K562 (cell line): Measurements from ENCODE around the gene CLDN10. TPM values are rescaled to one million over a fixed set of nuclear protein-coding genes. Genes with fewer than 3 reads are reported as not detected.

Experiments
- ATAC-seq: fragments of 200-7000 bp; cut with Tn5 transposase; 3 replicates; pipeline ENCODE4 v1.9.1; 2020; ENCODE audit warnings: moderate library complexity
- BruUV-seq: library from RNA; stranded (reverse); fragments of 400-500 nt; replicated peaks from 2 replicates; lab custom pipeline; 2021; lab: Mats Ljungman, UMichigan
- CTCF ChIA-PET: fragments of 300-600 bp; formaldehyde crosslinking; extraction: SDS; loops from one replicate; lab custom pipeline; 2021; ENCODE audit warnings: low intra/inter-chr PET ratio; lab: Yijun Ruan, JAX
- POLR2A ChIA-PET: fragments of 300-600, 350-650 bp; sonication (Branson Sonifier 250); formaldehyde crosslinking; extraction: SDS; loops from one replicate; lab custom pipeline; 2021; ENCODE audit warnings: antibody characterized with exemption, inconsistent platforms; lab: Yijun Ruan, JAX
- DNase-seq, 4 experiments: peaks; one replicate each; pipeline versions ENCODE4 v3.0.0 to v3.0.0-alpha.2; 2011 to 2018; ENCODE audit warnings: low spot score in 3 of 4, mixed read lengths in 3 of 4; ENCODE audit errors: extremely low read depth in 1 of 4
- FAIRE-seq: peaks from 2 replicates; lab custom pipeline; 2011; peaks lifted over from hg19 to GRCh38; lab: Jason Lieb, UNC
- H2AFZ ChIP-seq: 2 replicates; pipeline ENCODE4 v1.6.0; 2011; ENCODE audit warnings: low read depth, low read length, control low read depth, inconsistent platforms
- H3K27ac ChIP-seq: fragments of 200-600 bp; 3 replicates; pipeline ENCODE4 v1.8.0; 2011; ENCODE audit warnings: low read depth, mild to moderate bottlenecking, control low read depth, inconsistent platforms, low read length, moderate library complexity, mixed read lengths; ENCODE audit errors: extremely low read depth
- H3K27me3 ChIP-seq, 2 experiments: fragments of 300-600 bp in 1 of 2; 2 replicates in 1 of 2; 3 replicates in 1 of 2; pipeline versions ENCODE4 v1.6.0 to v1.8.0; 2011; ENCODE audit warnings: inconsistent platforms in 2 of 2, low read length in 2 of 2, mild to moderate bottlenecking in 1 of 2, mixed read lengths in 1 of 2, moderate library complexity in 1 of 2; ENCODE audit not compliant: control insufficient read depth in 2 of 2, insufficient read depth in 2 of 2
- H3K36me3 ChIP-seq: fragments of 300-600 bp; 3 replicates; pipeline ENCODE4 v1.8.0; 2011; ENCODE audit warnings: mild to moderate bottlenecking, low read length, inconsistent platforms; ENCODE audit not compliant: control insufficient read depth, insufficient read depth
- H3K4me1 ChIP-seq, 2 experiments: fragments of 200-600 bp in 1 of 2; replicated peaks in 1 of 2; 2 replicates in 1 of 2; 3 replicates in 1 of 2; pipeline versions ENCODE4 v1.5.1 to v1.8.0; 2011; ENCODE audit warnings: inconsistent platforms in 2 of 2, low read length in 2 of 2, mild to moderate bottlenecking in 1 of 2, mixed read lengths in 1 of 2, moderate library complexity in 1 of 2; ENCODE audit not compliant: control insufficient read depth in 2 of 2, insufficient read depth in 2 of 2
- H3K4me2 ChIP-seq: 2 replicates; pipeline ENCODE4 v1.6.1; 2011; ENCODE audit warnings: low read length, control low read depth, inconsistent platforms, mixed read lengths; ENCODE audit not compliant: insufficient read depth
- H3K4me3 ChIP-seq: fragments of 200-600 bp; sonication (generic), shearing (Covaris generic); 2 replicates; pipeline ENCODE4 v1.5.1; 2016; ENCODE audit warnings: control low read depth, inconsistent platforms
- H3K79me2 ChIP-seq: fragments of 200-600 bp; 3 replicates; pipeline ENCODE4 v1.8.0; 2011; ENCODE audit warnings: low read length, inconsistent platforms; ENCODE audit not compliant: control insufficient read depth, insufficient read depth
- H3K9ac ChIP-seq, 2 experiments: 2 replicates each; pipeline versions ENCODE4 v1.6.0 to v1.6.1; 2011; ENCODE audit warnings: low read depth in 2 of 2, low read length in 2 of 2, control low read depth in 1 of 2, inconsistent platforms in 1 of 2, mild to moderate bottlenecking in 1 of 2, mixed read lengths in 1 of 2; ENCODE audit not compliant: insufficient read depth in 1 of 2
- H3K9me1 ChIP-seq: one replicate; pipeline ENCODE4 v1.6.0; 2011; ENCODE audit warnings: inconsistent platforms, mild to moderate bottlenecking, low read length, moderate library complexity; ENCODE audit not compliant: control insufficient read depth, insufficient read depth
- H3K9me3 ChIP-seq: replicated peaks from 2 replicates; pipeline ENCODE4 v1.5.1; 2011; ENCODE audit warnings: low read depth, low read length, inconsistent platforms; ENCODE audit not compliant: control insufficient read depth, insufficient read depth
- H4K20me1 ChIP-seq: replicated peaks from 2 replicates; pipeline ENCODE4 v1.6.1; 2011; ENCODE audit warnings: low read length, inconsistent platforms, mixed read lengths; ENCODE audit not compliant: control insufficient read depth, insufficient read depth
- BCLAF1 ChIP-seq, 2 experiments: fragments of 450-650 bp in 1 of 2; IDR thresholded peaks; 2 replicates each; pipeline ENCODE4 v1.6.1; 2011 to 2017; ENCODE audit warnings: low read depth in 2 of 2, antibody characterized with exemption in 1 of 2, borderline replicate concordance in 1 of 2, low read length in 1 of 2, mild to moderate bottlenecking in 1 of 2, mixed read lengths in 1 of 2; ENCODE audit not compliant: control insufficient read depth in 1 of 2
- CBFB ChIP-seq: sonication (generic); formaldehyde crosslinking; IDR thresholded peaks from 2 replicates; pipeline ENCODE4 v1.4.0; 2020; ENCODE audit warnings: mild to moderate bottlenecking, missing genetic modification reagents
- CBX8 ChIP-seq: fragments of 200-600 bp; sonication (generic); IDR thresholded peaks from 2 replicates; pipeline ENCODE4 v1.6.1; 2012; ENCODE audit warnings: borderline replicate concordance, mixed run types, low read depth, mild to moderate bottlenecking, moderate library complexity, mixed read lengths, low read length, control low read depth, inconsistent platforms; ENCODE audit not compliant: poor library complexity, severe bottlenecking; ENCODE audit errors: extremely low read depth
- CC2D1A ChIP-seq: fragments of 450-650 bp; IDR thresholded peaks from 2 replicates; pipeline ENCODE4 v1.6.1; 2017; ENCODE audit warnings: mild to moderate bottlenecking
- CEBPB ChIP-seq: fragments of 450-650 bp; IDR thresholded peaks from 2 replicates; pipeline ENCODE4 v1.6.1; 2016; ENCODE audit warnings: missing genetic modification characterization, missing compliant biosample characterization
- ERF ChIP-seq: fragments of 450-650 bp; formaldehyde crosslinking; IDR thresholded peaks from 2 replicates; pipeline ENCODE4 v1.4.0; 2020; ENCODE audit warnings: mild to moderate bottlenecking, mixed read lengths
- FOXA3 ChIP-seq, 2 experiments: fragments of 450-650 bp in 1 of 2; sonication (generic) in 1 of 2; formaldehyde crosslinking; IDR thresholded peaks in 1 of 2; conservative IDR thresholded peaks in 1 of 2; 2 replicates each; pipeline versions ENCODE4 v1.4.0 to v1.8.0; 2020 to 2022; ENCODE audit warnings: mild to moderate bottlenecking in 2 of 2, missing genetic modification reagents in 1 of 2
- HES1 ChIP-seq: fragments of 450-650 bp; IDR thresholded peaks from 2 replicates; pipeline ENCODE4 v1.6.1; 2016; ENCODE audit warnings: low read depth, mild to moderate bottlenecking, moderate library complexity
- NR3C1 ChIP-seq: sonication (generic); formaldehyde crosslinking; IDR thresholded peaks from 2 replicates; pipeline ENCODE4 v1.8.1; 2022; ENCODE audit warnings: missing genetic modification reagents
- POLR2H ChIP-seq: IDR thresholded peaks from 2 replicates; pipeline ENCODE4 v1.6.1; 2016; ENCODE audit warnings: missing genetic modification characterization, low read depth, mild to moderate bottlenecking, control low read depth, missing compliant biosample characterization, moderate library complexity
- SMARCC2 ChIP-seq: fragments of 450-650 bp; IDR thresholded peaks from 2 replicates; pipeline ENCODE4 v1.6.1; 2017; ENCODE audit warnings: antibody characterized with exemption, moderate library complexity, mild to moderate bottlenecking, low read depth
- SRSF9 ChIP-seq: fragments of 200-400 bp; formaldehyde crosslinking; IDR thresholded peaks from 2 replicates; pipeline ENCODE4 v1.6.1; 2017; ENCODE audit warnings: low read depth, low read length, borderline replicate concordance
- TAF7 ChIP-seq: fragments of 450-650 bp; IDR thresholded peaks from 2 replicates; pipeline ENCODE4 v1.6.1; 2016; ENCODE audit warnings: missing genetic modification characterization, missing compliant biosample characterization
- THRAP3 ChIP-seq: fragments of 450-650 bp; IDR thresholded peaks from 2 replicates; pipeline ENCODE4 v1.6.1; 2016; ENCODE audit warnings: mild to moderate bottlenecking, inconsistent platforms, borderline replicate concordance
- ZNF224 ChIP-seq: sonication (generic); formaldehyde crosslinking; IDR thresholded peaks from 2 replicates; pipeline ENCODE4 v1.8.0; 2022; ENCODE audit warnings: mild to moderate bottlenecking, missing genetic modification reagents
- ZNF280A ChIP-seq: fragments of 450-650 bp; IDR thresholded peaks from 2 replicates; pipeline ENCODE4 v1.6.1; 2018; ENCODE audit warnings: mild to moderate bottlenecking, low read depth; ENCODE audit not compliant: partially characterized antibody
- ZNF316 ChIP-seq: fragments of 450-650 bp; IDR thresholded peaks from 2 replicates; pipeline ENCODE4 v1.6.1; 2016
- ZNF507 ChIP-seq: conservative IDR thresholded peaks from 2 replicates; pipeline ENCODE4 v1.6.1; 2017; ENCODE audit warnings: missing genetic modification characterization, missing compliant biosample characterization
- ZNF583 ChIP-seq: fragments of 250-450 bp; sonication (Bioruptor Pico); IDR thresholded peaks from 2 replicates; pipeline ENCODE4 v1.4.0; 2020
- WGBS: fragments of 100-300 bp; shearing (Covaris generic); methylation state at CpG from one replicate; pipeline ENCODE4 v1.1.6; 2016; ENCODE audit warnings: low coverage, mixed read lengths; ENCODE audit not compliant: insufficient coverage; ENCODE audit errors: missing lambda C conversion rate; 5-methylcytosine and 5-hydroxymethylcytosine counted together
- in situ Hi-C: fragments of 300-500 bp; cut with MboI; formaldehyde crosslinking; loops from 4 replicates; pipeline ENCODE4 v1.15.0; 2018; ENCODE audit warnings: inconsistent platforms, mixed read lengths
- intact Hi-C: fragments of 100-400 bp; cut with micrococcal nuclease; formaldehyde crosslinking; loops from 2 replicates; pipeline ENCODE4 v1.14.2; 2022
- polyA plus RNA-seq, 8 experiments: library from polyadenylated mRNA; depleted of rRNA in 4 of 8; stranded (reverse) in 5 of 8; unstranded in 3 of 8; fragments of >200 nt; fragmentation: Nextera tagmentation in 2 of 8; fragmentation: Illumina TruSeq in 1 of 8; extraction: Ambion mirVana in 2 of 8; extraction: Trizol in 1 of 8; gene quantifications; 2 replicates each; pipeline versions ENCODE4 v1.2.1 to v1.2.3, GENCODE V29; 2011 to 2014; ENCODE audit warnings: inconsistent platforms in 1 of 8, missing spikeins in 1 of 8
- total RNA-seq, 7 experiments: library from RNA; depleted of rRNA in 6 of 7; stranded (reverse); fragments of >200 nt in 6 of 7; fragmentation: Illumina TruSeq in 2 of 7; extraction: Trizol in 2 of 7; gene quantifications; 2 replicates each; pipeline versions ENCODE4 v1.2.1 to v1.2.3, GENCODE V29; 2011 to 2021; ENCODE audit warnings: low replicate concordance in 1 of 7

Gene CLDN10
- total and polyA plus RNA-seq, 9 of the 15 experiments (the other 6 are each of a cell fraction or from before 2014, with no cell fraction given): not detected

GRCh38 chr13:95516021-95516420, 36.5 kb upstream of the CLDN10 start:
- Histone ChIP-seq H2AFZ (no peak overlapping the region), H4K20me1 (no peaks in the 10 kb centered on the region), H3K9ac (no peak overlapping the region), H3K27ac (no peak overlapping the region), H3K4me2 (no peak overlapping the region), H3K9me1 (no peaks in the 10 kb centered on the region), H3K9me3 (no peaks in the 10 kb centered on the region), H3K4me1 (no peaks in the 10 kb centered on the region), H3K36me3 (no peaks in the 10 kb centered on the region), H3K27me3 (no peaks in the 10 kb centered on the region; a peak in 1 of 5 replicates), H3K79me2 (no peaks in the 10 kb centered on the region), H3K4me3 (no peak overlapping the region)
- in situ Hi-C loops: loop anchor here (25.0 kb wide), 1 partner anchor 1446 kb away; no protein-coding TSS in a partner anchor
- ATAC-seq: no peak
- FAIRE-seq: no peak
- ChIA-PET POLR2A (no interaction called here), CTCF (no interaction called here)
- WGBS: 0% methylated on average over 2 of the region's 2 CpGs
- BruUV-seq: no TSS peak
- intact Hi-C loops: no loop called here
- DNase-seq: no peak
- no peak for TF ChIP-seq ZNF316
- TF ChIP-seq SMARCC2: no peak
- no peak for TF ChIP-seq FOXA3 (CRISPR knock-in tag; conservative IDR thresholded peaks at IDR 0.05 in 1 of 2, IDR thresholded peaks at IDR 0.05 in 1 of 2)
- TF ChIP-seq HES1: no peak
- no peak for TF ChIP-seq TAF7 (tag)
- TF ChIP-seq ZNF224: no peak
- no peak for TF ChIP-seq CBX8
- TF ChIP-seq CBFB (CRISPR knock-in tag): no peak
- TF ChIP-seq ZNF507: no peak
- no peak for TF ChIP-seq CC2D1A
- no peak for TF ChIP-seq SRSF9
- TF ChIP-seq BCLAF1 (IDR thresholded peaks at IDR 0.05; ENCODE audit: borderline replicate concordance in 1 of 2, control insufficient read depth in 1 of 2, low read depth in 2 of 2, low read length in 1 of 2): no peak
- TF ChIP-seq ZNF280A: no peak
- no peak for TF ChIP-seq POLR2H (tag)
- TF ChIP-seq CEBPB (tag): no peak
- no peak for TF ChIP-seq THRAP3
- TF ChIP-seq NR3C1 (CRISPR knock-in tag): no peak
- TF ChIP-seq ZNF583 (CRISPR knock-in tag): no peak
- no peak for TF ChIP-seq ERF (CRISPR knock-in tag)
